Left kidney (tissue), 2 donors: ENCODE measurements around the gene CELSR1. TPM values are rescaled to one million over a fixed set of nuclear protein-coding genes. Genes with fewer than 3 reads are reported as not detected.

Experiments
- DNase-seq: peaks from one replicate; pipeline ENCODE4 v3.0.0-alpha.2; 2013
- polyA plus RNA-seq: library from polyadenylated mRNA; unstranded; fragments of 120-200 nt; gene quantifications from one replicate; pipeline ENCODE4 v1.2.1, GENCODE V29; 2013; ENCODE audit not compliant: insufficient read length

The CELSR1 gene
- polyA plus RNA-seq, 1 donor = 26.1 TPM

DNA sequence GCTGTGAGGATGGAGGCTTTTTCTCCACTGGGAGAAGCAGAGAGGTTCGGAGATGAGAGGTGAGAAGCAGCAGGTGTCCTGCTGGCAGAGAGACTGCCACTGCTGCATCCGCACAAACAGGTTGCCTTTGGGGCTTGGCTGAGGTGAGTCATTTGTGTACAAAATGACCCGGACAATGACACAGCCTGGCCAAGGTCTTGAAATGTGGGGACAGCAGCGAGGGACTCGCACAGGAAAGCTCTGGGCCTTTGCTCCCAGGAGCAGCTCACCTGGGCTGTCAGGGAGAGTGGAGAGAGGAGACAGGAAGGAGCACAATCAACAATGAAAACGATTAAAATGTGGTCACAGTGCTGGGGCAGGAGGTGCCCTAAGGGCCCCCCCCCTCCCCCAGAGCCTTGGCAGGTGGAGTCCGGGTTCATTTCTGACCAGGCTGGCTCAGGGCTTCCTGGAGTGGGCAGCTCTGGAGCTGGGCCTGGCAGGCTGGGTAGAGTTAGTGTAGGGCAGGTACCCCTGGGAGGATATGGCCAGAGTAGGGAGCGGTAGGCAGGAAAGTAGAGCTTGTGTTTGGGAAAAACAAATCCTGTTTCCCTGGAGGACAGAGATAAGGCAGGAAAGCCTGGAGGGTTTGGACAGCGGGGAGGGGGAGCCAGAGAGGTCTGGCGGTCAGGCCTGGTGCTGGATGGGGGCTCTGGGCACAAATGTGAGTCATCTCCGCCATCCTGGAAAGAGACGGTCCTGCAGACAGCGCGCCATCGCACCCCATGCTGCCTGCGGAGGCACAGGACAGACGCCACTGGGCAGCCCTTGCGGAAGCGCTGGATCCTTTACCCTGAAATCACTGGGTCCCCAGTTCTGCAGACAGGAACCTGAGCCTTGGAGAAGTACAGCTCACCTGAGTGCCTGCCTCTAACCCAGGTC is 37.8 kb upstream of the CELSR1 start:
- DNase-seq = no peak

DNA sequence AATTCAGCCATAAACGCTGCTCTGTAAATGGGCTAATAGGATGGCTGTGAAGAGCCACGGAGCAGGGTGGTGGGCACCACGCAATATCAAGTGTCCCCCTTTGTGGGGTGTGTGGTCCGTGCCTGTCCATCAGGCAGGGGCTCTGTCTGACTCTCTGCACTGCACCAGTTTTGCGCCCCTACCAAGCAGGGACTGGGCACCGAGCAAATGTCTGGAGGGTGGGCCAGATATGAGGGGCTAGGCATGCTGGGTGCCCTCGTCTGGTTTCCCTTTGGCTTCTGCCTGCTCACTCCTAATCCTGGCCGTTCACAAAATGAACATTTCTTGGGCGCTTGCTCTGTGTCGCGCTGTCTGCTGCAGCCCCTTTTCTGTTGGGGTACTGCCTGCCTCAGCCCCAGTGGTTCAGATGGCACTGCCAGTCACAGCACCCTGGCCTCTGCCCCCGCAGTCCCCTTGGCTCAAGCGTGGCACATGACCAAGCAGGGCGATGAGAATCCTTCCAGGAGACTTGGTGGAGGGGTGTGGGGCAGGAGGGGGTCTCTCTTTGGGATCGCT is 37.1 kb upstream of the CELSR1 start:
- no peak for DNase-seq

DNA sequence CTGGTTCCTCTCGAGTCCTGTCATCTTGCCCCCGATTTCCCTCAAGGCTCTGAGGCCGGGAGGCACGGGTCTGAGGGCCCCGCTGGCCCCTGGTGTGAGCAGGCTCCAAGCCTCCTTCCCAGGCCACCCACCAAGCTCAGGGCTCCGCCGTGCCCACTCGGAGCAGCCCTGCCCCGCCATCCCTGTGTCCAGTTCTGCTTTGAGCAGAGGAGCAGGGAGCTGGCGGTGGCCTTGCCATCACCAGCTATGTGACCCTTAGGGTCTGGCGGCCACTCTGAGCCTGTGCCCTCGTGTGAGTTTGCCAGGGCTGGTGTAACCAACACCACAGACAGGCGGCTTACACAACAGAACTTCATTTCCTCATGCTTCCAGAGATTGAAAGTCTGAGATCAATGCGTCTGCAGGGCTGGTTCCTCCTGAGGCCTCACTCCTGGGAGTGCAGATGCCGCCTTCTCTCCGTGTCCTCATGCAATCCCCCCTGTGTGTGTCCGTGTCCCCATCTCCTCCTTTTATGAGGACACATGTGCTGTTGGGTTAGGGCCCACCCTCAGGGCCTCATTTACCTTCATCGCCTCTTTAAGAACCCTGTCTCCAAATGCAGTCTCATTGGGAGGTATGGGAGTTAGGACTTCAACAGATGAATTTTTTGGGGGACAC is 36.5 kb upstream of the CELSR1 start:
- DNase-seq = no peak

DNA sequence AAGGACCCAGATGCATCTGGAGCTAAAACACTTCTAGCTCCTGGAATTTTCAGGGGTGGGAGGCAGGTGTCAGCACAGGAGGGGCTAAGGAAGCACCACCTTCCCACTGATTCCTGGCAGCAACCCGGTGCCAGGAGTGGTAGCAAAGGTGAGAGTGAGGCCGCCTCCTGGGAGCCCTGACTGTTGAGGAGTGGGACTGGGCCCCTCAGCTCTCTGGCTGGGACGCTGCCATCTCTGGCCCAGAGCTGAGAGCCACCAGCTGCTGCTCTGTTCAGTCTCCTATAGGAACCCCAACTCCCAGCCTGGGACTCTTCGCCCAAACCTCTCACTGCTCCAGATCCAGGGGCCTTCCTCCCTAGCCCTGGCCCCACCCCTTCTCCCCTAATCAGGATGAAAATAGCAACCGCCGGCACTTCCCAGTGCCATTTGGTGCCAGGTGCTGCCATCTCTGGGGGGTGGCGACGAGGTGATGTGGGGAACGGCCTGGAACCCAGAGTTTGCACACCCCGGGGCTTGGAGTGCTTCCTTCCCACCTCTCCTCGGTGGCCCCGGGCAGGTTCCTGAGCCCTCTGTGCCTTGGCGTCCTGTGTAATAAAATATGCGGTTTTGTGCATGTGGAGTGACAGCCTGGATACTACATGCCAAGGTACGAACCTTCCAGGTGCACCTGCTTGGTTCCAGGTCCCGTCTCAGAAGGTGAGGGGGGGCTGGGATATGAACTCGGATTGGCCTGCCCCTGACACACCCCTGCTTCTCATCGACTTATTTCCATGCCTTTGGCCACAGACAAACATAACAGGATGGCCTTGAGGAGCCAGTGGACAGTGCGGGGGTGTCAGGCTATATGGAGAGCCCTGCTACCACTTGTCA is 35.7 kb upstream of the CELSR1 start:
- no peak for DNase-seq

DNA sequence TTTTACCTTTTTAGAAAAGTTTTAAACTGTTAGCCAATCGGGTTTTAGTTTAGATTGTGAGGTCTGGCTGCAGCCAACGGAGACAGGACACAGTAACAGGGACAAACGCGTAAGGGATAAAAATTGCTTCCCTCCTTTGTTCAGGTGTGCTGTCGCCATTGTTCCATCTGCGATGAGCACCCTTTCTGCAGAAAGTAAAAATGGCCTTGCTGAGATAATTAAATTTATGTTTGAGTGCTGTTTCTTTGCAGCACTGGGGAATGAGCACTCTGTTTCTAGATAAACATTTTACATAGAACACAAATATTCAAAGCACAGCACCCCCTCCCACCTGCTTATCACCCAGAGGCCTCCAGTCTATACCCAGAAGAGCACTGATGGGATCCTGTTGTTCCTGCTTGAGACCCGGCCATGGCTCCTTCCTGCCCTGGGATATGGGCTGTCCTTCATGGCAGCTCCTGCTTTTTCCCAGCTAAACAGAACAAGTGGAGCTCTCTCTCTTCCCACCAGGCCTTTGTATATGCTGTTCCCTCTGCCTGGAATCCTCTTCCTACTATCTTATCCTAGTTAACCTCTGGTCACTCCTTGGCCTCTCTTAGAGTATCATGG is 34.3 kb upstream of the CELSR1 start:
- DNase-seq = no peak

DNA sequence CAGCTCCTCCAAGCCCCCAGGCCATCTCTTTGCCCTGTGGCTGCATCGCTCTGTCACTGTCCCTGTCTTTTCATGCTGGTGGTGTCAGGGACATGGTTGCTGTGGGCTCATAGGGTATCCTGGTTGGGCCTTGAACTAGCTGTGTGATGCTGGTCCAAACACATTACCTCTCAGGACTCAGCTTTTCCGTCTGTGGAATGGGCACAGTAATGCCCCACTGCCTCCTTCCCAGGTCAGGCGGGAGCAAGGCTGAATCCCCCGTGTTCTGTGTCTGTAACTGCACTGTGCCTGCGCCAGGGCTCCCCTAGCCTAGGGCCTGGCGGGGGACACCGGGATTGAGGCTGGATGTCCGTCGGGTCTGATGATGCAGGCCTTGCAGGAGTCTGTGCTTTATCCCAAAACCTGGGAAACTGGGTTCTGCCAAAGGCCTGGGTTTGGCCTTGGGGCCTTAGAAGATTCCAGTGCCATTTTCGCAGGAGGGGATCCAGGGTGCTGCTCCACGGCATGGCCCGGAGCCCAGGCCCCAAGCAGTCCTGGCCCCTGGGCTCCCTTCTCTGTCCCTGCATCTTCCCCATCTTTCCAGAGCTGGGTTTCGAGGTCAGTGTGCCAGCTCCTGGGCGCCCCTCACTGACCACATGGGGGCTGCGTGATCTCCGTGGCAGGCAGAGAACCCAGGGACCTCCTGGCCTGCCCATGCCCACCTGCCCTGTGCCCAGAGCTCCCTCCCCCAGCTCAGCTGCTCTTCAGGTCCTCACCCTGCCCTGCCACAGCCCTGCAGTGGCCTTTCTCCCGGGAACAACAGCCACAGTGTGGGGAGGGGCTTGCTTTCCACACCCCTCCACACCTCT is 32.7 kb upstream of the CELSR1 start:
- DNase-seq = no peak

DNA sequence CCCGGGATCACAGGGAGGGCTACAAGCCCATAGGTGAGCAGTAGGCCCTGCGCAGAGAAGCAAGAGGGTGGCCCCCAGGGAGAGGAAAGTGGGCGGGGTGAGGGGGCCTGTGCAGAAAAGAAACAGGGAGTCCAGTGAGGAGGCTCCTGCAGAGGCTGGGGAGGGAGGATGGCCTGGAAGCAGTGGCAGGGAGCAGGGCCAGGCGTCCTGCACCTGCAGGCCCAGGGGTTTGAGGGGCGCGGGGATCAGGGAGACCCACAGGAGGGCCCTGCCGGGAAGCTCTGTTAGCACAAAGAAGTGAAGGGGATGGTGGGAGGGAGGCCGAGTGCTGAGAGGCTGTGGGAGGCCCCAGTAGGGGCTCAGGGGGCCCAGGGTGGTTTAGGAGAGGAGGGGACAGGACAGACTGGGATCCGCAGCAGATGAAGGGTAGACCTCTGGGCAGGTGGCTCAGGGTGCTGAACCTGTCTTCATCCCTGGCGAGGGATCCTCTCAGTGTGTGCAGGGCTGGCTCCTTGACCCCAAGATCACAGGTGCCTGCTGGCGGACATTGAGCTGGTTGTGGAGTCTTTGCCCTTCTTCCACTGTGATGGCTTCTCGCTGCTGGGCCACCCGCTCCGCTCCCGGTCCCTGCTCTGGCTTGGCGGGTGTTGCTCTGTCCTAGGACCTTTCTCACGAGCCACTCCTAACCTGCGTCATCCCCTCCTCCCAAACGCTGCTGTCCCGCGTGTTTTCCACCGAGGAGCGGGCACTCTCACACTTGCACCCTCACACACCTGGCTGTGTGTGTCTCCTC is 31.8 kb upstream of the CELSR1 start:
- no peak for DNase-seq

DNA sequence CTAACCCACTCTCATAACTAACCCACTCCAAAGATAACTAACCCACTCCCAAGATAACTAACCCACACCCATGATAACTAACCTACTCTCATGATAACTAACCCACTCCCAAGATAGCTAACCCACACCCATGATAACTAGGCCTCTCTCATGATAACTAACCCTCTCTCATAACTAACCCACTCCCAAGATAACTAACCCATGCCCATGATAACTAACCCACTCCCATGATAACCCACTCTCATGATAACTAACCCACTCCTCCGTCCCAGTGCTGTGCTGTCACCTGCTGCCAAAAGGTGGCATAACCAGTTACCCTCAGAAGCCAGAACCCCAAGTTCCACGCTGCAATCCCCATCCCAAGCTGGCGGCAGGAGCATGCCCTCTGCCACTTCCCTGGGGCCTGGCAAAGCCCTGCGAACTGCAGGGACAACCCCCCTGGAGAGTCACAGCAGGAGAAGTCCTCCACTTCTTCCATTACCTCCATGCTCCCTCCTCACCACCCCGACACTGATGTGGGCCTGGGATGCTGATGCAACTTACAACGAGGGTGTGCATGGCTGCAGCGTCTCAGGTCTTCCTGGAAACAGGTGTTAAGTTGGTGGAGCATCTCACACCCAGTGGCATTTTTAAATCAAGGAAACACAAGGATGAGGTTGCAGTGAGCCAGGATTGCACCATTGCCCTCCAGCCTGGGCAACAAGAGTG is 30.8 kb upstream of the CELSR1 start:
- no peak for DNase-seq

DNA sequence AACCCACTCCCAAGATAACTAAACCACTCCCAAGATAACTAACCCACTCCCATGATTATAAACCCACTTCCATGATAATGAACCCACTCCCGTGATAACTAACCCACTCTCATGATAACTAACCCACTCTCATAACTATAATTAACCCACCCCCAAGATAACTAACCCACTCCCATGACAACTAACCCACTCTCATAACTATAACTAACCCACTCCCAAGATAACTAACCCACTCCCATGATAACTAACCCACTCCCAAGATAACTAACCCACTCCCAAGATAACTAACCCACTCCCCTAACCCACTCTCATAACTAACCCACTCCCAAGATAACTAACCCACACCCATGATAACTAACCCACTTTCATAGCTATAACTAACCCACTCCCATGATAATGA is 30.1 kb upstream of the CELSR1 start:
- no peak for DNase-seq

DNA sequence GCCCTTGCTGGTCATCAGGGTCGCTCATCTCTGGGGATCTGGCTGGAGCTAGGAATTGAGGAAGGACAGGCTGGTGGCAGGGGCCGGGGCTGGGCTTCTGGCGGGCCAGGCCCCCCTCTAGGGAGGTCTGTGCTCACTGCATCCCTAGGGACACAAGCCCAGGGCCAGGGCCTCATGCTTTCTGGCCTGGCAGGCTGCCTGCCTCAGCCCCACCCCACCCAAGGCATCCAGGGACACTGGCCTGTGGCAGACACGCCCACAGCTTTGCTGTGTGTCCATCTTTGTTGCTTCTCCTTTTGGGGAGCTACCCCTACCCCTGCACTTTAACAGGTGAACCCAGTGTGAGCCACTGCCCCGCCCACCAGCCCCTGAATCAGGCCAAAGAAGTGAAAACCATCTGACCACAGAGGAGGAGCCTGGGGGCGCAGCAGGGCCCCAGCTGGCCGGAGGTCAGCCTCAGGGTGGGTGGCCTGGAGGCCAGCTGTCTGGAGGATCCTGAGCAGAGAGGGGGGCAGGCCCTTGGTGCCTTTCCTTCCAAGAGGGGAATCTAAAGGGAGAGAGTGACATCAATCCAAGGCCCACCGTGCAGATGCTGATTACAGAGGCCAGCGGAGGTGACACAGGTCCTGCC is 26.8 kb upstream of the CELSR1 start:
- no peak for DNase-seq

DNA sequence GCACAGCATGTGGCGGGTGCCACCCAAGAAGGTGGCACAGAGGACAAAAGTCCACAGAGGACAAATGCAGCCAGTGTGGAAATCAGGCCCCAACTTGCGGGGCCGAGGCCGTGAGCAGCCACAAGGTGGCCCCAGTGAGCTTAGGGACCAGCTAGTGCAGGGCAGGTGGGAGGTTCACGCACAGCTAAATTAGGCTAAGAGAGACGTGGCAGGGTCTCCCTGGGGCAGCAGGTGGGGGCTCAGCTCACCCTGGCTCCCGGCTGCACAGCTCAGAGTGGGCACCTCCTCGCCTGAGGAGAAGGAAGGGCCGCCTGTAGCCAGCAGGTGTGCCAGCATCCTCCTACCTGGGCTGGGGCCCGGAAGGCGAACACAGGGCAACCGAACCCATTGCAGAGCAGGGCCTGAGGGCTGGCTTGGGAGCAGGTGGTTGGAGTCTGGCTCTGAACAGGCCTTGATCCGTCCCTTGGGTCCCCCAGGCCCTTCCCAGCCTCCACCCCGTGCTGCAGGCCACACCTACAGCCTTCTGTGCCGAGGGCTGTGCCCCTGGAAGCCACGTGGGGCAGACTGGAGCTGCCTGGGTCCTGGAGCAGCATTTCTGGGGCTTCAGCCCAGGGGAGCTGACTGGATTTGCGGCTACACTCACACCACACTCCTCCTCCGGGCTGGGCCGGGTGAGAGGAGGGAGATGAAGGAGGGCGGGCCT is 26.1 kb upstream of the CELSR1 start:
- no peak for DNase-seq

DNA sequence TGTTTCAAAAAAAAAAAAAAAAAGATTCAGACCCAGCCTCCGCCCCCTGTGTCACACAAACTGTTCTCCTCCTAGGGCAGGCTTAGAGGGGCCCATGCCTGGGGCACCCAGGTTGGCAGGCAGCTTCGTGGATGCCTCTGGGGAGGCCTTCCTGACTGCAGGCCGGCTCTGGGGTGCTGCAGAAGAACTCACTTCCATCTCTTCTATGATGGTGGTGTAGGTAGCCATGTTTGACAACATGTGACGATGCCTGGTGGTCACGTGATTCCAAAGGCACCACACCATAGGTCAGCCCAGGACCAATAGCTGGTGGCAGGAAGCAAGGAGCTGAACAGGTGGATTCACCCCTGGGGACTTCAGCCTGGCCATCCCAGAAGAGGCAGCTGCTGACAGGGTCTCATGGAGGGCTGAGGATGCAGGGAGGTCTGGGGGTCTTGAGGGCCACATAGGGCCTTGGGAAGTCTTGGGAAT is 24.1 kb upstream of the CELSR1 start:
- DNase-seq = no peak

DNA sequence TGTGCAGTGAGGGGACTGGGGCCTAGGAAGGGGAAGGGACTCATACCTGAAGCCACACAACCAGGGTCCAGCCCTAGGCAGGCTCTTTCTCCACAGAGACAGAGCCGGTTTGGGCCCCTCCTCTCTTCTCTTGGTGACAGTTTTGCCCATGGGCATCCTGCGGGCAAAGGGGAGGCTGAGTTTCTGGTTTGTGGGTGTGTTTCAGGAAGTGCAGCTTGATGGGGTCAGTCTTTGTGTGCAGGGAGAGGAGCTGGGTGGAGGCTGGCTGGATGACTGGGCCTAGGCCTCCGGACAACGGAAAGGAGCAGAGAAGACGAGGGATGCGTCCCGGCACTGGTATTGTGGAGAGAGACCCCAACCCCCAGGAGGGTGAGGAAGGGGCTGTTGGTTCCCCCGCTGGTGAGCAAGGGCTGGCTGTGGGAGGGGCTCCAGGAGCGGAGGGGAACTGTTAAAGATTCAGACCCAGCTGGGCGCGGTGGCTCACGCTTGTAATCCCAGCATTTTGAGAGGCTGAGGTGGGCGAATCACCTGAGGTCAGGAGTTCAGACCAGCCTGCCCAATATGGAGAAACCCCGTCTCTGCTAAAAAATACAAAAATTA is 23.4 kb upstream of the CELSR1 start:
- DNase-seq = no peak

DNA sequence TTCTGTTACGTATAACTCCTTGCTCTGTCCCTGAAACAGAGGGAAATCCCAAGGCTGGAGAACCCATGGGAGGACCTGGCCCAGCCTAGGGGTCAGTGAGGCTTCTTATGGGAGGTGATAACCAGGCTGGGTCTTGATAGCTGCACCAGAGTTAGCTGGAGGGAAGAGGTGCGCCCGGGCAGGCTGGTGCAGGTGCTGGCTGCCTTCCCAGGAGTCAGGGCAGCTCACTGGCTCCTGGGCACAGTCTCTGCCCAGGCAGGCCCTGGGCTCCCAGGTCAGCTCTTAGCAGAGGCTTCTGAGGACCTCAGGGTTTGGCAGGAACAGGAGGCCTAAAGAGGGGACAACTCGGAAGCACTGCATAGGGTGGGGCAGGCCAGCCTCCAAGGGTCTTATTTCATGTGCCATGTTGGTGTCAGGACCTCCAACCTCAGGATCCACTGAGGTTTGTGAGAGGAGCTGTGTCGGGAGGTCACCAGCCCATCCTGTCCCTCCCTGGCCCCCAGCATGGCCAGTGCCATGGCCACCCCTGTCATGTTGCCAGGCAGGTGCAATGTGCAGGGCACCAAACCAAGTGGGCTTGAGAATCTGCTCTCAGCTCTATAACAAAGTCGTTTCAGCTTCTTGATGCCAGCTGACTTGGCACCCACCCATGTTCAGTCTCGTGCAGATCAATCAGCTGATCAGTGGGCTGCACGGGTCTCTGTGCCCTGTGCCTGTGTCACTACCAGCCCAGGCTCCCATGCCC is 20.5 kb upstream of the CELSR1 start:
- no peak for DNase-seq

DNA sequence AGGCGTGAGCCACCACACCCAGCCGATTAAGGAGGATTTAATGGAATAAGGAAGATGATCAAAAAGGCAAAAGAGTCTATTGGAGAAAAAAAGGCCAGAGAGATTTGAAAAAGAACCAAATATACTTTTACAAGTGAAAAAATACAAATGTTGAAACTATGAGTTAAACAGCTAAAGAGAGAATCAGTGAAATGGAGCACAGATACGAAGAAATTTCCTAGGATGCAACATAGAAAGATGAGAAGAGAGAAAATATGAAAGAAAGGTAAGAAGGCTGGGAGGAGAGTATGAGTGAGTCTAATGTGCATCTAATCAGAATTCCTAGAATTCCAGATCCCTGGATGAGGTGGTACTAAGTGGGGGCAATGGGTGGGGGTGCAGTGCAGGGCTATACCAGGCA is 19.4 kb upstream of the CELSR1 start:
- no peak for DNase-seq

DNA sequence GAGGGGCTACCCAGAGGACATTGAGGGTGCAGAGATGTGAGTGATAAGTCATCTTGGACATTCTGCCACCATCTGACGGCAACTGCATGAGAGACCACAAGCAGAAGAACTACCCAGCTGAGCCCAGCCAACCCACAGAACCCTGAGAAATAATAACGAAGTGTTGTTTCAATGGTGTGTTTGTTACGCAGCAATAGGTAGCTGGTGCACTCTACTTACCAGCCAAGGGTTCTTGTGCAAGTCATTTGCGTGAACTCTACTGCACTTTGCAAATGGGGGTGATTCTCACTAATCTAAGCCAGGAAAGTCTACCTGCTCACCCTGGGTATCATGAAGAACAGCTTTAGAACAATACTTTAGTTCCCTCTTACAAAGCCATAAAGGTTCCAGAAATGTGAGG is 15.8 kb upstream of the CELSR1 start:
- DNase-seq = no peak

DNA sequence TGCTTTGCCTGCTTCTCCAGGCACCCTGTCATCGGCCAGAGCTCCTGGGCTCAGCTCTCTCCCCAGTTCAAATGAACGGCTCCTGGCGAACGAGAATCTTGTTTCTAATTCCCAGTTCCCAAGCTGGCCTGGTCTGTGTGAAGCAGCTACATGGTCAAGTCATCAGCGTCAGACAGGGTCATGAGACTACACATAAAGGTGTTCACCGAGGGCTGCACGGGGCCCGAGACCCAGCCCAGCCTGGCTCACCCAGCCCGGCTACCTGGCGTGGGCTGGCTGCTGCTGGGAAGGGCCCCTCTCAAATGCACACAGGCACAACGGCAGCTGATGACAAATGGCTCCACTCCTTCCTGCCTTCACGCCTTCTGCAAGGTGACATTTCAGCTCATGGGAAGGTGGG is 14.6 kb upstream of the CELSR1 start:
- no peak for DNase-seq
